HG03442 (cell line): ENCODE data around the gene VGLL1.

Experiments used
- ATAC-seq: cut with Tn5 transposase; IDR thresholded peaks from one replicate; pipeline ENCODE4 v1.9.1; 2021; ENCODE audit warnings: mild to moderate bottlenecking, moderate library complexity; ENCODE audit not compliant: unreplicated experiment

The VGLL1 gene, protein sequence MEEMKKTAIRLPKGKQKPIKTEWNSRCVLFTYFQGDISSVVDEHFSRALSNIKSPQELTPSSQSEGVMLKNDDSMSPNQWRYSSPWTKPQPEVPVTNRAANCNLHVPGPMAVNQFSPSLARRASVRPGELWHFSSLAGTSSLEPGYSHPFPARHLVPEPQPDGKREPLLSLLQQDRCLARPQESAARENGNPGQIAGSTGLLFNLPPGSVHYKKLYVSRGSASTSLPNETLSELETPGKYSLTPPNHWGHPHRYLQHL

GRCh38 chrX:136531951-136532350 lies at the start of gene VGLL1:
Gene VGLL1 (plus strand): TSS chrX:136532215. CDS start chrX:136536021, 3,806 bp downstream.
- no peak for ATAC-seq

- ATAC-seq: no peak
These were observed 44.4 kb upstream of the VGLL1 start, which contains the start of gene BRS3 for GRCh38 chrX:136487647-136488046. Gene BRS3 (plus strand): TSS chrX:136487947. CDS start chrX:136488115, 168 bp downstream.

DNA sequence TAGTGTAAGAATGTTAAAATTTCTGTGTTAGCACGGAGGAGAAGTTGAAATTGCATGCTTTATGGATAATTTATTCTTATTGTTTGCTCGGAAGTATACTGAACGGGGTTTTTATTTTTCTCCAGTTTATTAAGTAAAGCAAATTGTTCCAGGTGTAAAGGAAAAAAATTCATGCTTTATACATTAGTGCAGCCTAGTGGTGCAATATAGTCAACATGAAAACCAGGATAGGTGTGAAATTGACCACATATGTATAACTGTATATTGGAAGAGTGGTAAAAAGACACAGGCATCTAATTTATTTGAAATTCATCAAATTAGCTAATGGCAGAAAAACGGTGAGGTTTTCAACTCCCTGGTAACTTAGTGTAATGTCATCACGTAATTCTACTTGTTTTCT lies 43.3 kb upstream of the VGLL1 start:
- no peak for ATAC-seq

GRCh38 chrX:136491832-136492231 lies 40.2 kb upstream of the VGLL1 start:
- no peak for ATAC-seq

DNA sequence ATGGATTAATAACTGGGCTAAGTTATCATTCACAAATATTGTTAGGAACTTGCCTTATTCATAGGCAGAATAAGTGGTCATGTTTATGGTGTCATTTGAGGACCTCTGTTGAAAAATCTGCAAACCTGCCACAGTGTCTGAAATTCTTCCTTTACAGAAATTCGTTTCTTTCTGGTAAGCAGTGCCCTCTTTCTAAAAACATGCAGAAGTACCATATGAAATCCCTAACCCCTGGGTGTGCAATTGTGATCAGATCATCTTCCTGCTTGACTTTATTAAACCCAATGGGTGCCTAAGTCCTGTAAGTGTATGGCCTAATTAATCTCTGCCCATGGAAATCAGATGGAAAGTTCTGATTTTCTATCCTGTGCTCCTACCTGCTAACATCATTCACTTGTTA lies 39.0 kb upstream of the VGLL1 start:
- ATAC-seq: no peak

DNA sequence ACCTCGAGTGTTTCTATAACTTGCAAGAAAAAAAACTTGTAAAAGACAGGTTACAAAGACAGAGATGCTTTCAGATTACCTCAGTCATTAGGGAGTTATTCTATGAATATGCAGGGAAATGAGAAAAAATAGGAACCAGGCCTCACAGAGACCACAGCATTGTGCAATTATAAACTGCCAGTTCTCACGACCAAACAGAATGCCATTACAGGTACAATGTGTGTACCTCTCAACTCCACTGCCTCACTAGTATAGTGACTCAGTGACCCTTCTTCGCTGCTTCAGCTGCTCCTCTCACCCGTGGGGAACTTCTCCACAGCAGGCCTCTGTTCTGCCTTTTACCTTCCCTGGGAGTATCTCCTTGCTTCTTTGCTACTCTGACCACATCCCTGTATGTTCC lies 37.0 kb upstream of the VGLL1 start:
- ATAC-seq: no peak

- no peak for ATAC-seq
These were observed 35.7 kb upstream of the VGLL1 start for GRCh38 chrX:136496186-136496763.

- ATAC-seq: peak; percentile 73
These were observed 35.1 kb upstream of the VGLL1 start for GRCh38 chrX:136496764-136497555.

GRCh38 chrX:136497556-136498052 lies 34.4 kb upstream of the VGLL1 start, which contains the start of gene HTATSF1:
Gene HTATSF1 (plus strand): TSS chrX:136497592. CDS start chrX:136497685, 93 bp downstream.
- ATAC-seq: no peak

DNA sequence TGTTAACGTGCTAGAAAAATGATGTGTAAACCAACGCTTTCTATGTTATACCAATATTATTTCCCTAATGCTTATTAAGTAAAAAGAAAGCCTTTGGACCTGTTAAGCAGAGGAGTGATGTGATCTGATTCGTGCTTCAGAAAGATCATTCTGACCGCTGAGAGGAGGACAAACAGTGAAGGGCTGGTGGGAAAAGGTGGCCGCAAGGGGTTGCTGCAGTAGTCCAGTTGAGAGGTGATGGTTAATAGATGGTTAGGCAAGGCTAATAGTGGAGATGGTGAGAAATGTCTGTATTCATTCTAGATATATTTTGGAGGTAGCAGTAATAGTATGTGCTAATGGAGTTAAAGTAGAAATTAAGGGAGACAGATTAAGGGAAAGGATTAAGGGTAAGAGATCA lies 12.9 kb upstream of the VGLL1 start:
- ATAC-seq: no peak

- no peak for ATAC-seq
These were observed 8.2 kb upstream of the VGLL1 start for GRCh38 chrX:136523770-136524169.

GRCh38 chrX:136525738-136526606 lies 6.0 kb upstream of the VGLL1 start:
- ATAC-seq: no peak

DNA sequence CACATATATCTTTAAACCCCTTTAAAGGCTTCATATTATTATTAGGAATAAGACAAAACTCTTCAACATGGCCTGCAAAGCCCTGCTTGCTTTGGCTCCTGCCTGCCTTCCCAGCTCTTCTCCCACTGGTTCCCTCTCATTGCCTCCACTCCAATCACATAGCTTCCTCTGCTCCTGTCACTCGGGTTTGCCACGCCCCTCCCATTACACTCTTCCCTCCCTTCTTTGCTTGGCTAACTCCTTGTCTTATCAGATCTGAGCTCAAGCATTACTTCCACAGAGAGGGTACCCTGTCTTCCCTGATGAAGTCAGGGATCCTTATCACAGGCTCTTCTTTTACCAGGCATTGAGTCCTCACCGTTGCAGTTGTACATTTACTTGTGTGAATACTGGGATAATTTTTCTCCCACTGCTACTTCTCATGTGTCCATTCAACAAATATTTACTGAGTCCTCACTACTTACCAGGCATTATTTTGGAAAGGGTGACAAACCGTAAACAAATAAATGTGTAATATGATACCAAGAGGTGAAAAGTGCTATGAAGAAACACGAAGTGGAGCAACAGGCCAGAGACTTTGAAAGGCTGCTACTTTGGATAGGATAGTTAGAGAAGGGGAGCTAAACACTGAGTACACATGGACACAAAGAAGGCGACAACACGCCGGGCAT lies 3.2 kb upstream of the VGLL1 start:
- ATAC-seq: no peak

GRCh38 chrX:136529795-136530194 lies 2.2 kb upstream of the VGLL1 start:
- ATAC-seq: no peak

GRCh38 chrX:136534131-136534530 lies 2.1 kb downstream of the VGLL1 start:
- ATAC-seq: no peak

GRCh38 chrX:136538811-136539210 lies 6.8 kb downstream of the VGLL1 start:
- no peak for ATAC-seq

DNA sequence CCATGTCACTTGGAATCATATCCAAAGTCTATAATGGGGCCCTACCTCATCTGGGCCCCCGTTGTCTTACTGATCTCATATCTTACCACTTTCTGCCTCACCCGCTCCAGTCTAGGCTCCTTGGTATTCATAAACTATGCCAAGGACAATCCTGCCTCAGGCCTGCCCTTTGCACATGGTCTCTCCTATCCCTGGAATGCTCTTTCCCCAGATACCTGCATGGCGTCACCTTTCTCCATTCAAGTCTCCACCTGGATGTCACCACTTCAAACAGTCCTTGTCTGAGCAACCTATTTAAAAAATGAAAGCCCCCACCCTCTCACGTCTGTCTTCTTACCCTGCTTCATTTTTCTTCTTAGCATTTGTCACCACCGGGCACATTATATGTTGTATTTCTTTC lies 8.2 kb downstream of the VGLL1 start:
- no peak for ATAC-seq

- ATAC-seq: no peak
These were observed 9.3 kb downstream of the VGLL1 start for GRCh38 chrX:136541294-136541693.

DNA sequence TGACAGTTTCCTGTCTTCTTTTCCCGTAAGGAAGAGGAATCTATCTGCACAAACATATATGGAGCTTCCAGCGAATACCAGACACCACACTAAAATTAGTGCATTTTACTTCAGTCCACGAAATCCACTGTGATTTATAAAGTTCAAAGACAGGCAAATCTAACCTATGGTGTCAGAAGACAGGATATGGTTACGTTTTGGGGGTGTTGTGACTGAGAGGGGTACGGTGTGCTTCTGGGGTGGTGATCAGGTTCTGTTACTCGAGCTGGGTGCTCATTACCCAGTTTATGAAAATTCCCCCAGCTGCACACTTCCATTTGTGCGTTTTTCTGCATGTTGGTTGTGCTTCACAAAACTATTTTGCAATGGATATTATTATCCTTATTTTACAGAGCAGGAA lies 10.3 kb downstream of the VGLL1 start:
- ATAC-seq: no peak

- ATAC-seq: no peak
These were observed 14.4 kb downstream of the VGLL1 start for GRCh38 chrX:136546371-136546781.
